K562 (cell line): ENCODE measurements around the gene PPP1R16B. TPM values are rescaled to one million over a fixed set of nuclear protein-coding genes. Genes with fewer than 3 reads are reported as not detected.

Experiments used
- ATAC-seq: fragments of 200-7000 bp; cut with Tn5 transposase; 3 replicates; pipeline ENCODE4 v1.9.1; 2020; ENCODE audit warnings: moderate library complexity
- BruUV-seq: library from RNA; stranded (reverse); fragments of 400-500 nt; replicated peaks from 2 replicates; lab custom pipeline; 2021; lab: Mats Ljungman, UMichigan
- CTCF ChIA-PET: fragments of 300-600 bp; formaldehyde crosslinking; extraction: SDS; loops from one replicate; lab custom pipeline; 2021; ENCODE audit warnings: low intra/inter-chr PET ratio; lab: Yijun Ruan, JAX
- POLR2A ChIA-PET: fragments of 300-600, 350-650 bp; sonication (Branson Sonifier 250); formaldehyde crosslinking; extraction: SDS; loops from one replicate; lab custom pipeline; 2021; ENCODE audit warnings: antibody characterized with exemption, inconsistent platforms; lab: Yijun Ruan, JAX
- DNase-seq, 4 experiments: peaks; one replicate each; pipeline versions ENCODE4 v3.0.0 to v3.0.0-alpha.2; 2011 to 2018; ENCODE audit warnings: low spot score in 3 of 4, mixed read lengths in 3 of 4; ENCODE audit errors: extremely low read depth in 1 of 4
- FAIRE-seq: peaks from 2 replicates; lab custom pipeline; 2011; peaks lifted over from hg19 to GRCh38; lab: Jason Lieb, UNC
- H2AFZ ChIP-seq: 2 replicates; pipeline ENCODE4 v1.6.0; 2011; ENCODE audit warnings: low read depth, low read length, control low read depth, inconsistent platforms
- H3K27ac ChIP-seq: fragments of 200-600 bp; 3 replicates; pipeline ENCODE4 v1.8.0; 2011; ENCODE audit warnings: low read depth, mild to moderate bottlenecking, control low read depth, inconsistent platforms, low read length, moderate library complexity, mixed read lengths; ENCODE audit errors: extremely low read depth
- H3K27me3 ChIP-seq, 2 experiments: fragments of 300-600 bp in 1 of 2; 2 replicates in 1 of 2; 3 replicates in 1 of 2; pipeline versions ENCODE4 v1.6.0 to v1.8.0; 2011; ENCODE audit warnings: inconsistent platforms in 2 of 2, low read length in 2 of 2, mild to moderate bottlenecking in 1 of 2, mixed read lengths in 1 of 2, moderate library complexity in 1 of 2; ENCODE audit not compliant: control insufficient read depth in 2 of 2, insufficient read depth in 2 of 2
- H3K36me3 ChIP-seq: fragments of 300-600 bp; 3 replicates; pipeline ENCODE4 v1.8.0; 2011; ENCODE audit warnings: mild to moderate bottlenecking, low read length, inconsistent platforms; ENCODE audit not compliant: control insufficient read depth, insufficient read depth
- H3K4me1 ChIP-seq, 2 experiments: fragments of 200-600 bp in 1 of 2; replicated peaks in 1 of 2; 2 replicates in 1 of 2; 3 replicates in 1 of 2; pipeline versions ENCODE4 v1.5.1 to v1.8.0; 2011; ENCODE audit warnings: inconsistent platforms in 2 of 2, low read length in 2 of 2, mild to moderate bottlenecking in 1 of 2, mixed read lengths in 1 of 2, moderate library complexity in 1 of 2; ENCODE audit not compliant: control insufficient read depth in 2 of 2, insufficient read depth in 2 of 2
- H3K4me2 ChIP-seq: 2 replicates; pipeline ENCODE4 v1.6.1; 2011; ENCODE audit warnings: low read length, control low read depth, inconsistent platforms, mixed read lengths; ENCODE audit not compliant: insufficient read depth
- H3K4me3 ChIP-seq: fragments of 200-600 bp; sonication (generic), shearing (Covaris generic); 2 replicates; pipeline ENCODE4 v1.5.1; 2016; ENCODE audit warnings: control low read depth, inconsistent platforms
- H3K79me2 ChIP-seq: fragments of 200-600 bp; 3 replicates; pipeline ENCODE4 v1.8.0; 2011; ENCODE audit warnings: low read length, inconsistent platforms; ENCODE audit not compliant: control insufficient read depth, insufficient read depth
- H3K9ac ChIP-seq, 2 experiments: 2 replicates each; pipeline versions ENCODE4 v1.6.0 to v1.6.1; 2011; ENCODE audit warnings: low read depth in 2 of 2, low read length in 2 of 2, control low read depth in 1 of 2, inconsistent platforms in 1 of 2, mild to moderate bottlenecking in 1 of 2, mixed read lengths in 1 of 2; ENCODE audit not compliant: insufficient read depth in 1 of 2
- H3K9me1 ChIP-seq: one replicate; pipeline ENCODE4 v1.6.0; 2011; ENCODE audit warnings: inconsistent platforms, mild to moderate bottlenecking, low read length, moderate library complexity; ENCODE audit not compliant: control insufficient read depth, insufficient read depth
- H3K9me3 ChIP-seq: replicated peaks from 2 replicates; pipeline ENCODE4 v1.5.1; 2011; ENCODE audit warnings: low read depth, low read length, inconsistent platforms; ENCODE audit not compliant: control insufficient read depth, insufficient read depth
- H4K20me1 ChIP-seq: replicated peaks from 2 replicates; pipeline ENCODE4 v1.6.1; 2011; ENCODE audit warnings: low read length, inconsistent platforms, mixed read lengths; ENCODE audit not compliant: control insufficient read depth, insufficient read depth
- BRCA1 ChIP-seq, 2 experiments: fragments of 450-650 bp in 1 of 2; sonication (generic) in 1 of 2; formaldehyde crosslinking in 1 of 2; IDR thresholded peaks; 2 replicates each; pipeline versions ENCODE4 v1.5.0 to v1.6.1; 2017 to 2020; ENCODE audit warnings: mild to moderate bottlenecking in 1 of 2, missing genetic modification reagents in 1 of 2
- CSDE1 ChIP-seq, 2 experiments: fragments of 450-650 bp; IDR thresholded peaks; 2 replicates each; pipeline ENCODE4 v1.6.1; 2016; ENCODE audit warnings: mild to moderate bottlenecking in 1 of 2
- ETV1 ChIP-seq: fragments of 450-650 bp; conservative IDR thresholded peaks from 2 replicates; pipeline ENCODE4 v1.6.1; 2016; ENCODE audit warnings: missing genetic modification characterization, control low read depth, low read depth, missing compliant biosample characterization
- NCOA6 ChIP-seq: fragments of 450-650 bp; IDR thresholded peaks from 2 replicates; pipeline ENCODE4 v1.6.1; 2017; ENCODE audit warnings: mild to moderate bottlenecking
- NR2C1 ChIP-seq, 2 experiments: fragments of 450-650 bp; IDR thresholded peaks; 2 replicates each; pipeline ENCODE4 v1.6.1; 2017; ENCODE audit warnings: mild to moderate bottlenecking in 2 of 2, antibody characterized with exemption in 1 of 2, inconsistent platforms in 1 of 2, missing compliant biosample characterization in 1 of 2, missing genetic modification characterization in 1 of 2
- NR2C2 ChIP-seq, 2 experiments: fragments of 200-800 bp in 1 of 2; sonication (Bioruptor generic) in 1 of 2; sonication (generic) in 1 of 2; formaldehyde crosslinking in 1 of 2; IDR thresholded peaks; 2 replicates each; pipeline versions ENCODE4 v1.6.1 to v1.8.0; 2016 to 2022; ENCODE audit warnings: mild to moderate bottlenecking in 1 of 2, missing compliant biosample characterization in 1 of 2, missing genetic modification characterization in 1 of 2, missing genetic modification reagents in 1 of 2
- RCOR1 ChIP-seq, 2 experiments: IDR thresholded peaks; 2 replicates each; pipeline ENCODE4 v1.6.1; 2012; ENCODE audit warnings: low read depth in 2 of 2, low read length in 2 of 2, borderline replicate concordance in 1 of 2, improper control_type of control experiment in 1 of 2
- ZFP30 ChIP-seq: fragments of 250-450 bp; sonication (Bioruptor Pico); IDR thresholded peaks from 2 replicates; pipeline ENCODE4 v1.8.0; 2022; ENCODE audit warnings: moderate library complexity, mild to moderate bottlenecking, inconsistent platforms, borderline replicate concordance
- WGBS: fragments of 100-300 bp; shearing (Covaris generic); methylation state at CpG from one replicate; pipeline ENCODE4 v1.1.6; 2016; ENCODE audit warnings: low coverage, mixed read lengths; ENCODE audit not compliant: insufficient coverage; ENCODE audit errors: missing lambda C conversion rate; 5-methylcytosine and 5-hydroxymethylcytosine counted together
- in situ Hi-C: fragments of 300-500 bp; cut with MboI; formaldehyde crosslinking; loops from 4 replicates; pipeline ENCODE4 v1.15.0; 2018; ENCODE audit warnings: inconsistent platforms, mixed read lengths
- intact Hi-C: fragments of 100-400 bp; cut with micrococcal nuclease; formaldehyde crosslinking; loops from 2 replicates; pipeline ENCODE4 v1.14.2; 2022
- polyA plus RNA-seq, 8 experiments: library from polyadenylated mRNA; depleted of rRNA in 4 of 8; stranded (reverse) in 5 of 8; unstranded in 3 of 8; fragments of >200 nt; fragmentation: Nextera tagmentation in 2 of 8; fragmentation: Illumina TruSeq in 1 of 8; extraction: Ambion mirVana in 2 of 8; extraction: Trizol in 1 of 8; gene quantifications; 2 replicates each; pipeline versions ENCODE4 v1.2.1 to v1.2.3, GENCODE V29; 2011 to 2014; ENCODE audit warnings: inconsistent platforms in 1 of 8, missing spikeins in 1 of 8
- total RNA-seq, 7 experiments: library from RNA; depleted of rRNA in 6 of 7; stranded (reverse); fragments of >200 nt in 6 of 7; fragmentation: Illumina TruSeq in 2 of 7; extraction: Trizol in 2 of 7; gene quantifications; 2 replicates each; pipeline versions ENCODE4 v1.2.1 to v1.2.3, GENCODE V29; 2011 to 2021; ENCODE audit warnings: low replicate concordance in 1 of 7

Gene PPP1R16B
- total and polyA plus RNA-seq, 9 of the 15 experiments (the other 6 are each of a cell fraction or from before 2014, with no cell fraction given): 1.5 to 11.5 (median 6.8) TPM

DNA sequence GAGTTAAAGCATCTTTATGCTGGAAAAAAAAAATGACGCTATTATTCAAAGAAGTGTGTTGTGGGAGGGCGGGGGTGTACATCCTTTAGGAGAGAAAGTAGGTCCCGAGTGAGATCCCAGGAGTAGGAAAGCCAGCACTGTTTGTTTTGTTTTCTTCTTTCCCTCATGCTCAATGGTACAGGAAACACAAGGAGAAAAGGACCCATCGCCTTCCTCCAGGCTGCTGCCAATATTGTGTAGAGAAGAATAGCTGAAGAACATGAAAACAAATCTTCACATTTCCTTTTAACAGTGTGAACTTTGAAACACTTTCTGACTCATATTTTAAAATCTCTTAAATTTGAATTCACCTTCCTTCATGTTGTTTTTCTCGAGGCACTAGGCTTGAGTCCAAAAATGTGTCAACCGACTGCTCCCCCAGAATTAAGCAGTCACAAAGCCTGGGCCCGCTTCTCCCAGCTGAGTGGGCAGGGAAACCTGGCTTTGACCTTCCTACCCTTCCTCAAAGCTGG, 22.3 kb downstream of the PPP1R16B start:
- WGBS: 62% methylated on average over 7 of the region's 7 CpGs
- BruUV-seq: no TSS peak
- FAIRE-seq (no peak), DNase-seq (no peak), ATAC-seq (no peak)
- Histone ChIP-seq H3K27ac (no peak overlapping the region), H3K4me1 (peaks cover 16 to 35% of the 10 kb centered on the region in 2 experiments), H3K9ac (no peak overlapping the region), H3K4me2 (no peak overlapping the region), H3K9me1 (no peaks in the 10 kb centered on the region), H3K36me3 (no peaks in the 10 kb centered on the region), H3K4me3 (no peak overlapping the region), H4K20me1 (no peaks in the 10 kb centered on the region), H3K9me3 (no peaks in the 10 kb centered on the region), H2AFZ (no peak overlapping the region), H3K79me2 (no peaks in the 10 kb centered on the region), H3K27me3 (no peaks in the 10 kb centered on the region)
- intact Hi-C loops: no loop called here
- ChIA-PET POLR2A (interaction anchor here (0.5 kb wide), 1 partner anchor 368 kb away, joined by 4 read pairs; no protein-coding TSS in a partner anchor), CTCF (no interaction called here)
- no peak for TF ChIP-seq ZFP30
- TF ChIP-seq NR2C1 (IDR thresholded peaks at IDR 0.05): no peak
- TF ChIP-seq NR2C1 (tag; IDR thresholded peaks at IDR 0.05): no peak
- no peak for TF ChIP-seq NCOA6
- no peak for TF ChIP-seq ETV1 (tag)
- TF ChIP-seq RCOR1 (IDR thresholded peaks at IDR 0.05; ENCODE audit: borderline replicate concordance in 1 of 2, low read depth in 2 of 2, low read length in 2 of 2): no peak
- no peak for TF ChIP-seq BRCA1 (IDR thresholded peaks at IDR 0.05)
- no peak for TF ChIP-seq BRCA1 (CRISPR knock-in tag; IDR thresholded peaks at IDR 0.05)
- no peak for TF ChIP-seq NR2C2 (CRISPR knock-in tag; IDR thresholded peaks at IDR 0.05)
- TF ChIP-seq NR2C2 (tag; IDR thresholded peaks at IDR 0.05): no peak
- TF ChIP-seq CSDE1 (IDR thresholded peaks at IDR 0.05): no peak
- in situ Hi-C loops: no loop called here
